ENCODE measurements around the gene PKN2.
"Not testable (repeated sequence)": the region's sequence is repeated elsewhere in the genome, so short reads cannot be mapped to it uniquely, and the experiment has no call there.

The PKN2 gene

GRCh38 chr1:88799491-88799890, 115.4 kb downstream of the PKN2 start:
- DNase-seq (ENCODE audit: low read depth), result no peak

GRCh38 chr1:88800382-88801051, 116.4 kb downstream of the PKN2 start:
- no peak for DNase-seq (ENCODE audit: low read depth)

- DNase-seq (ENCODE audit: low read depth), result no peak
These were observed 117.6 kb downstream of the PKN2 start for GRCh38 chr1:88801575-88802208.

- DNase-seq (ENCODE audit: low read depth), result no peak
These were observed 118.3 kb downstream of the PKN2 start for GRCh38 chr1:88802404-88802803.

- DNase-seq (ENCODE audit: low read depth), result no peak
These were observed 118.9 kb downstream of the PKN2 start for GRCh38 chr1:88802950-88803349.

- DNase-seq (ENCODE audit: low read depth), result no peak
These were observed 119.4 kb downstream of the PKN2 start for GRCh38 chr1:88803444-88803843.

GRCh38 chr1:88812366-88812765, 128.3 kb downstream of the PKN2 start:
- DNase-seq (ENCODE audit: low read depth), result no peak

GRCh38 chr1:88813471-88813870, 129.4 kb downstream of the PKN2 start:
- DNase-seq (ENCODE audit: low read depth), result no peak

GRCh38 chr1:88819642-88820041, 135.6 kb downstream of the PKN2 start:
- DNase-seq (ENCODE audit: low read depth), result not testable (repeated sequence)

GRCh38 chr1:88825721-88826120, 141.6 kb downstream of the PKN2 start:
- DNase-seq (ENCODE audit: low read depth), result no peak

GRCh38 chr1:88847643-88848042, 163.6 kb downstream of the PKN2 start:
- no peak for DNase-seq (ENCODE audit: low read depth)

- DNase-seq (ENCODE audit: low read depth), result no peak
These were observed 167.4 kb downstream of the PKN2 start for GRCh38 chr1:88851303-88852063.

- DNase-seq (ENCODE audit: low read depth), result no peak
These were observed 183.9 kb downstream of the PKN2 start for GRCh38 chr1:88867743-88868521.

- DNase-seq (ENCODE audit: low read depth), result not testable (repeated sequence)
These were observed 185.6 kb downstream of the PKN2 start for GRCh38 chr1:88869644-88870043.

GRCh38 chr1:88873737-88874349, 189.8 kb downstream of the PKN2 start:
- DNase-seq (ENCODE audit: low read depth), result no peak

GRCh38 chr1:88875595-88875994, 191.5 kb downstream of the PKN2 start:
- no peak for DNase-seq (ENCODE audit: low read depth)

- DNase-seq (ENCODE audit: low read depth), result no peak
These were observed 192.7 kb downstream of the PKN2 start for GRCh38 chr1:88876573-88877365.

- DNase-seq (ENCODE audit: low read depth), result no peak
These were observed 193.3 kb downstream of the PKN2 start for GRCh38 chr1:88877382-88877825.

GRCh38 chr1:88877911-88878310, 193.8 kb downstream of the PKN2 start:
- no peak for DNase-seq (ENCODE audit: low read depth)

- no peak for DNase-seq (ENCODE audit: low read depth)
These were observed 194.7 kb downstream of the PKN2 start for GRCh38 chr1:88878731-88879130.

GRCh38 chr1:88880717-88881116, 196.6 kb downstream of the PKN2 start:
- DNase-seq (ENCODE audit: low read depth), result not testable (repeated sequence)
